HUDEP-2 (cell line): ENCODE data around the gene GRID1.

Experiments
- DNase-seq, 76 experiments: peaks; one replicate each; lab custom pipeline; 2025; ENCODE audit not compliant: unreplicated experiment in 76 of 76; lab: John Stamatoyannopoulos, UW

The GRID1 gene

DNA sequence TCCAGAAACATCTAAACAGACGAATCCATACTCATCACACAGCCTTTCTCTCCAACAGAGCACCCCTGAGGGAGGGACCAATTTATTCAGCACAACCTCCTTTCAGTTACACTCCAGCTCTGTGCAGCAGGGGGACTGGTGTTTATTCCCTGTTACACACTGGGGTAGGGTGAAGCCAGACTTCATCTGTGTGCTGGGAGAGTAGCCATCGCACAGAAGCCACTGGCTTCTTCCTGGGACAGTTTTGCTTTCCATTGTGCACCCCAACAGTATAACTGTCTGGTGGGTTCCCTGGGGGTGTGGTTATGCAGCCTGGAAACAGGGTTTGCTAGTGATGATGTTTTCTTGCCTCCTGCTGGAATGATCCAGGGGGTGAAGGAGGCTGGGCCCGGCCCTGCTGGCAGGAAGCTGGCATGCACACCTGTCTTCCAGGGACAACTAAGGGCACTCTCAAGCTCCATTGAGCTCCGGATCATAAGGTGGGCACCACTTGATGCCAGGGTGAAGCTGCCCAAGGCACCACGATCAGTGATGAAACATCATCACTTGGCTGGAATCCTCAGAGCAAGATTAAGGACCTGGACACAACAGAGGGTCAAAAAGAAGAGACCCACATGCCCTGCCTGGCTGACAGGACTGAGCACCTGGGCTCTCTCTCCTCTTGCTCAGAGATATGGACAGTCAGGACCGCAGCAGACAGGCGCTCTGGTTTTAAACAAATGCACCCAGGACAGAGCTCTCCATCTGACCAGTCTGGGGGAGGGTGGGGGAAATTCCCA, 293.2 kb downstream of the GRID1 start:
- no peak for DNase-seq

GRCh38 chr10:86072413-86072812, 294.2 kb downstream of the GRID1 start:
- DNase-seq = no peak

GRCh38 chr10:86071758-86072157, 294.8 kb downstream of the GRID1 start:
- DNase-seq = no peak

DNA sequence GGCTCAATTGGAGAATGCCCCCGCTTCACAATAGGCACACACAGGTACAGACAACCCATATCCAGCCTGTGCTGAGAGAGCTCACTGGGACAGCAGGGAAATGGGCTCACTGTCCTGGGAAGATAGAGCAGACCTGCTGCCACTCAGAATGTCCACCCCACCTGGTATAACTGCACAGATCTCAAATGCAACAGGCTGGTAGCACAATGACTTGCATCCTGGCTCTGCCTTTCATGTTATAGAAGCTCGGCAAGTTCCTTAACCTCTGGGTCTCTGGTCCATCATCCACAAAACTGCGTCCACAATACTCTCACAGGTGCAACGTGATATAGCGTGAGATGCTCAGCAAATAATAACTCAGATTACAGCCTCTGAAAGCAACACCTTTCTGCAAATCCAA, 295.4 kb downstream of the GRID1 start:
- DNase-seq = no peak

GRCh38 chr10:86070278-86070677, 296.3 kb downstream of the GRID1 start:
- no peak for DNase-seq

DNA sequence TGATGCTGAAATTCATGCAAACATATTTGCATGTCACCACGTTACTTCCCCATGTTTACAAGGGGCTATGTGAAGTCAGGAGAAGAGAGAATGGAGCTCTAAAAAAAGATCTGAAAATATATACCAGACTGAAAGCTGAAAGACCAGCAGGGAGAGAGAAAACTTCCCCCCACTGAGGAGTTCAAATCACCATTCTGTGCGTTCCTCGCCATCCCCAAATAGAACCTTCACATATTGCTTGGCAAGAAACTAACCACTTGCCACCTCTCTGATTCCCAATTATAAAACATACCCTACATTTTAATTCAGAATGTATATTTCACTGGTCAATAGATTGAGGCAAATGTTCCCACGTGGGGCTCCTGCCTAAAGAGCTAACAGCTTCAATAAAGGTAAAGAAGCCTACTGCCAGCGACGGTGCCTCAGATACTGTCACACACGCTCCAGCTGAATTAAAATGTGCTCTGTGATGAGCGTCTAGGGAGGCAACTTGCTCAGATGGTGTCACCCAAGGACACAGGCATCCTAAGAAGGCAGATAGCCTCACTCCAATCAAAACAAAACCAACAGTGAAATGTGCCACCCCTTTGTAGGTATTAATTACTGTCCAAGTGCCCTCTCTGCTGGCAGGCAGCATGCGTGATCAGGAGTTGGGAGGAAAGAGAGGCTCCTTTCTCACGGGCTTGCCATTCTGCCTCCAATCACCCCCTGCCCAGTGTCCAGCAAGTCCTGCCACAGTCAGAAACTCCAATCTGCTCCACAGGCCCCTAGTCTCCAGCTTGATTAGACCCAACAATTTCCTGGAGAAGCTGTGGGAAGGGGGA, 298.2 kb downstream of the GRID1 start:
- no peak for DNase-seq

DNA sequence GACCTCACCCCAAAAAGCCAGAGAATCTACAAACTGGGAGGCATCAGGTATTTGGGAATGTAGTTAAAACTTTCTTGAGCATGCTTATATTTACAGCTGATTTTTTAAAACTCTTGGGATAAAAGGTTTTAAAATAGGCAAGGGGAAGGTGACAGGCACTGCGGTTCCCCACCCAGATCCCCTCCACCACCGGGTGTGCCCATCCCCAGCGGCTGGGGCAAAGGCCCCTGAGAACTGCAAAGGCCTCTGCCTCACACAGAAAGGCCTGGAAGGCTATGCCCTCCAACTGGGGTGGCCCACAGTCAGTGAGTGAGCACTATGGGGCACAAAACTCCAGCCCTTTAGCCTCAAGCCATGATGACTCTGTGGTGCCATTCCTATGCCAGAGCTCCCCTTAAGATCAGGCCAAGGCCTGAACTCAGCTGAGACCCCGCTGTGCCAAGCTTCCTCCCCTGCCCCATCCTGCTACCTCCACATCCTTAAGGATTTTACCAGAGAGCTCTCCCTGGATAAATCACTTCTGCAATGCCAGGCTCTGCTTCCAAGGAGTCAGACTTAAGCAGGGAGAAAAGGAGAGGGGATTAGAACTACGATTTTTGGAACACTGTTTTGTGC, 299.1 kb downstream of the GRID1 start:
- DNase-seq = no peak

DNA sequence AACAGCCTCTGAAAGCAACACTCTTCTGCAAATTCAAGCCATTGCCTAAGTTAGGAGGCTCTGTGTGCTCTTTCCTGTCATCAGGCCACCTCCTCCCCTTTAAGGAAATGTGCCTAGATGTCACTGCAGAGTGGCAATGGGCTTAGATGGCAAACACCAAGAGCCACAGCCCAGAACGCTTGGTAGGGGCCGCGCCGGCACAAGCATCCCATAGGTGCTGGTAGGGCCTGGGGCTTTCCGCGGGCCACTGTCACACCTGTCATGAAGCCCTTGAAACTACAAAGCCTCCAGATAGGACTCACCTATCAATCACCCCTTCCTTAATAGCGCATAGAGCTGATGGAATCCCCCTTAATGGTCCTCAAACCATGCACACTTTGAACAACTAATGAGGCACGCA, 299.9 kb downstream of the GRID1 start:
- no peak for DNase-seq

GRCh38 chr10:86065711-86066251, 300.8 kb downstream of the GRID1 start:
- no peak for DNase-seq

GRCh38 chr10:86064931-86065662, 301.5 kb downstream of the GRID1 start:
- DNase-seq = no peak

- no peak for DNase-seq
Measured at GRCh38 chr10:86064219-86064618, 302.4 kb downstream of the GRID1 start.

GRCh38 chr10:86063341-86063740, 303.3 kb downstream of the GRID1 start:
- DNase-seq = no peak

DNA sequence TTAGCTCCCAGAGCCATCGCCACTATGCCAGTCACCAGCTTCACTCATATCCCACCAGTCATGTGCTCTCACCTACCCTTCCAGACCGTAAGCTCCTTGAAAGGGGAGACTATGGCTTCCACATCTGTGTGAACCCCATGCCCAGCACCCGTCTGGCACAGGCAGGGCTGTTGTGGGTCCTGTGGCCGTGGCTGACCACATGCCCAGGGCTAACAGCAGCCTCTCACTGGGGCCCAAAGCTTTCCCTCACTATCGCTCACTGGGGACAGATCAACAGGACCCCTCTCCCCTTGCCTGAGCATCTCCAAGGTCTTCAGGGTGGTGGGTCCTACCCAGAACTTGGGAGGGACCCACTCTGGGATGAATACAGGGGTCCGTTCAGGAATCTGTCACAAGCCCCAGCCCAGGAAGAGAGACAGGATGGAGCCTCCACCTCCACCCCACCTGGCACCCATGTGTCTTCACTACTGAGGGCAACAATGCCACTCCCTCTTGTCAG, 303.9 kb downstream of the GRID1 start:
- DNase-seq = no peak

GRCh38 chr10:86062198-86062550, 304.4 kb downstream of the GRID1 start:
- no peak for DNase-seq

- DNase-seq = no peak
Measured at GRCh38 chr10:86061278-86062197, 305.1 kb downstream of the GRID1 start.

DNA sequence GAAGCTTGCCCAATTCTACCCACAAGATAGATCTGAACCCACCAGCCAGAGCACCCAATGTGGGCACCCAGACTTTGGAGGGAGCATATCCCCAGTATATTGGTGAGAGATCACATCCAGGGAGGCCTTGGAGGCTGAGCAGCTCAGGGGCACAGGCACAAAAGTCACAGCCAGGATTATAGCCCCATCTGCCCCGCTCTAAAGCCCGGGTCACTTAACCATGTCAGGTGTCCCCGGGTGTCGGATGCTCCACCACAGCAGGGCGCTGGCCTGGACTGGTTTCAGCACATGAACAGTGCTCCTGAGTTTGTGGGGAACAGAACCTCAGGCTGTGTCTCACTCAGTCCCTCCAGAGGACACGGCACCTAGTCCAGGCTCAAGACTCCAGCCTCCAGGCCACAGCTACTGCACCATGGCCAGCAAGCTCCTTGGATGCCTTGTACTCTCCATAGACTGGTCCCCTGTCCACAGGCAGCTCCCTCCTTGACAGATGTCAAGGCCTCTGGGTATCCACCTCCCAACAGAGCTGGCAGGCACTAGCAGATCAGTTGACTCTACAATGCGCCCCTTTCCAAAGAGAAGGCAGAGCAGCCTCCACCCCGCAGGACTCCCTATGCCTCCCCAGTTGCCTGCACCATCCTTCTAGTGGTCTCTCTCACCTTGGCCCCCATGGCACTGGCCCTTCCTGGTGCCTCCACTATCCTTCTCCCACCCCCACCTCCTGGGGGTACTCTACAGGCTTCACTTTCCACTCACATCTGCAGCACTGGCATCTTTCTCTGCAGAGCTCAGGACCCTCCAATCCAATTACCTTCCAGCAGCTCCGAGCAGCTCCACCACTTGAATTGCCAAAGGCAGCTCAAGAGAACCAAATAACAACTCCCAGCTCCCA, 306.0 kb downstream of the GRID1 start:
- DNase-seq = no peak

DNA sequence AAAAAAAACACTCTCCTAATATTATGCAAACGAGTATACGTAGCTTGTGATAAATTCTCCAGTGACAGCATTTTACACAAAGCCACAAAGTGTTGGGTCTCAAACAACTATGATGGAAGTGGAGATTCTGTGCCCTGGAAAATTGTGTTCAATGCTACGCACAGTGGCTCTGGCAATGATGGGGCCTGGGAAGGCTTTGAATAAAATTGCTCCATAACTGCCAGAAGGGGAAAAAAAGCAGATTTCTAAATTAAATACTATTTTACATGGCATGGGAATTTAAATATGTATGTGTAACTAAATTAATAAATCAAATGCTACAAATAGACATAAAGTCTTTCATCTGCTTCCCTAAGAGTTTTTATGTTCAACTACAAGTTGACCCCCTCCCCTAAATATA, 306.7 kb downstream of the GRID1 start:
- DNase-seq = no peak

DNA sequence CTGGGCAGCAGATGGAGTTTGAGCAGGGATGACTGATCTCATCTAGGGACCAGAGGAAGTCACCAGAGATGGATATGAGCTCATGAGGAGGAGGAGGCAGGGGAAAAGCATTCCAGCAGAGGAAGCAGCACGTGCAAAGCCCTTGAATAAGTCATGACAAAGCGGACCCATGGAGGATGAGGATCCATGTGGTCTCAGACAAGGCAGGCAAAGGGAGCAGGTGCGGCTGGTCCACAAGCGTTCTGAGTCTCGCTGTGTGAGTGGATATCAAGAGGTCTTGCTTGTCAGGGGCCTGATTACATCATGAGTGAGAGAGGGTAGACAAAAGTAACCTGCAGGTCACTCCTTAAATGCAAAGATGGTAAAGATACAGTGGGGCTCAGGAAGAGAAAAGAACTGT, 307.6 kb downstream of the GRID1 start:
- no peak for DNase-seq

DNA sequence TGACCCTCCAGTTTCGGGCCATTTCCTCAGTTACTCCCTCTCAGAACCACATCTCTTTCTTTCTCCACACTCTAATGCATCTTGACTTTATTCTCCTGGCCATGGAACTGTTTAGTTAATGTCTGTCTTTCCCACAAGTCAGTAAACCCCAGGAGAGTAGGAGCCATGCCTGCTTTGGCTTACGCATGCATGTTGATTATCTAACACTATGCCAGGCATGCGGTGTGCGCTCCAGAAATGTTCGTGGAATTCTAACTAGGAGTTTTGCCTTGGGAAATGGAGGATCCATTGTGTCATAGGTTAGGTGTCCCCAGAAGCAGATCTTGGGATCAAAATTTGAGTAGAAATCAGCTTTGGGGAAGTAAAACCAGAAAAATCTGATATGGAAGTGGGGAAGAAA, 308.9 kb downstream of the GRID1 start:
- no peak for DNase-seq
